Body of pancreas (tissue), 4 donors: ENCODE results near the gene EXT2. TPM values are rescaled to one million over a fixed set of nuclear protein-coding genes. Genes with fewer than 3 reads are reported as not detected.

Experiments used
- ATAC-seq: fragments of 150-250 bp; one replicate; pipeline ENCODE4 v1.9.1; 2016
- DNase-seq, 4 donors: peaks; one replicate each; pipeline ENCODE4 v3.0.0-alpha.2; 2019
- H3K27ac ChIP-seq, 4 donors: fragments of 200-600 bp; sonication (generic); 1 replicate in 3 of 4; 2 replicates in 1 of 4; pipeline versions ENCODE4 v1.5.1 to v1.6.1; 2016 to 2019; ENCODE audit warnings: mild to moderate bottlenecking in 1 of 4, mixed read lengths in 1 of 4, moderate library complexity in 1 of 4
- H3K27me3 ChIP-seq, 2 donors: fragments of 200-600 bp; sonication (generic); one replicate each; pipeline ENCODE4 v1.6.0; 2016; ENCODE audit warnings: mild to moderate bottlenecking in 1 of 2
- H3K36me3 ChIP-seq, 2 donors: fragments of 200-600 bp; sonication (generic); replicated peaks in 1 of 2; 2 replicates each; pipeline ENCODE4 v1.5.1; 2016; ENCODE audit warnings: low read depth in 2 of 2; ENCODE audit not compliant: insufficient read depth in 1 of 2
- H3K4me1 ChIP-seq: fragments of 200-600 bp; sonication (generic); one replicate; pipeline ENCODE4 v1.6.0; 2016
- H3K4me3 ChIP-seq, 2 donors: fragments of 200-600 bp; sonication (generic); 1 replicate in 1 of 2; 2 replicates in 1 of 2; pipeline ENCODE4 v1.5.1; 2016 to 2019
- H3K9me3 ChIP-seq, 3 donors: fragments of 200-600 bp; sonication (generic); 1 replicate in 2 of 3; 2 replicates in 1 of 3; pipeline ENCODE4 v1.5.1; 2016
- POLR2A ChIP-seq, 3 donors: fragments of 450-650 bp; IDR thresholded peaks; one replicate each; pipeline ENCODE4 v1.6.1; 2016; ENCODE audit warnings: antibody characterized with exemption in 3 of 3, mild to moderate bottlenecking in 2 of 3
- WGBS, 2 donors: methylation state at CpG; one replicate each; pipeline ENCODE4 v1.1.5; 2017; 5-methylcytosine and 5-hydroxymethylcytosine counted together
- intact Hi-C: fragments of 100-400 bp; cut with DNase I; formaldehyde crosslinking; loops from one replicate; pipeline ENCODE4 v1.15.1; 2023
- total RNA-seq, 2 donors: library from RNA; depleted of rRNA; stranded (reverse); fragments of >200 nt; gene quantifications; one replicate each; pipeline ENCODE4 v1.1.0, GENCODE V29; 2016
- TF ChIP-seq, protein P1 (sequence below), 7 experiments: fragments of 450-650 bp in 4 of 7; fragments of 200-600 bp in 3 of 7; sonication (generic) in 3 of 7; IDR thresholded peaks; one replicate each; pipeline ENCODE4 v1.5.1; 2016 to 2019; ENCODE audit warnings: antibody characterized with exemption in 7 of 7

EXT2 gene
- total RNA-seq, 2 donors from 2014 or later = 21.4 to 34.2 TPM

DNA sequence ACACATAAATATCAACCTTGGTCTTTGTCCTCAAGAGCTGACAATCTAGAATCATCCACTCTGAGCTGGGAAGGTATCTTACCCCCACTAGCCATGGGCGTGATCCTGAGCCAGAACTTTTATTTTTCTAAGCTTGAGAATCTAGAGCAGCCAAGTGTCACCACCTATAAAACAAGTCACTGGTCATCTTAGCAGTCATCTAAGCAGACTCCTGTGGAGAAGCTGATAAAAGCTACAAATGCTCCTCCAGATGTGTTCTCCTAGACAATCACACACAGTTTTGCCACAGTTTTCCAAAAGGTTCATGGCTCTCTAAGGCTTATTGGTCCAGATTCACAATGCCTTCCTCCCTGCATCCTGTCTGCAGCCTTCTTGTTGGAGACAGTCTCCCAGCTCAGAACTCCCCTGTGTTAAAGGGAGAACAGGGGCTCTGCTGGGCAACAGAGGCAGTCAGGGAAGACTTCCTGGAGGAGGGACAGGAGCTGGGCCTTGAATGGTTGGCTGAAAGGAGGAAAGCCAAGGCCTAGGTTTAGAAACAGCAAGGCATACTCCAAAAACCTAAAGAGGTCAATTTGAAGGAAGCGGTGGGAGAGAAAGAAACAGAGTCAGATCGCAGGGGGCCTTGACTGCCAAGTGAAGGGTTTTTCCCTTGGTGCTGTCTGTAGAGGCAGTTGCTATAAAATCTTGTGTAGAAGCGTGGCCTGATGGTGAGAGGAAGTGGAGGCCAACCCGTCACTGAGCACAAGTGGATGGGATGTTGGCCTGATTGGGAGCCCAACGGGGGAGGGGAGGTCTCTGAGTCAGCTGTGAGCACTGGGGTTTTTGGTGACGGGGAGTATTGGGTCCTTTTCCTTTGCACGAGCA is 172.5 kb downstream of the EXT2 start:
- no peak overlapping the region for H3K4me3 ChIP-seq

GRCh38 chr11:44268614-44269080 is 173.2 kb downstream of the EXT2 start:
- H3K4me3 ChIP-seq = no peak overlapping the region
- intact Hi-C loops = no loop called here
- no peak overlapping the region for H3K27ac ChIP-seq
- TF ChIP-seq, protein P1, sequence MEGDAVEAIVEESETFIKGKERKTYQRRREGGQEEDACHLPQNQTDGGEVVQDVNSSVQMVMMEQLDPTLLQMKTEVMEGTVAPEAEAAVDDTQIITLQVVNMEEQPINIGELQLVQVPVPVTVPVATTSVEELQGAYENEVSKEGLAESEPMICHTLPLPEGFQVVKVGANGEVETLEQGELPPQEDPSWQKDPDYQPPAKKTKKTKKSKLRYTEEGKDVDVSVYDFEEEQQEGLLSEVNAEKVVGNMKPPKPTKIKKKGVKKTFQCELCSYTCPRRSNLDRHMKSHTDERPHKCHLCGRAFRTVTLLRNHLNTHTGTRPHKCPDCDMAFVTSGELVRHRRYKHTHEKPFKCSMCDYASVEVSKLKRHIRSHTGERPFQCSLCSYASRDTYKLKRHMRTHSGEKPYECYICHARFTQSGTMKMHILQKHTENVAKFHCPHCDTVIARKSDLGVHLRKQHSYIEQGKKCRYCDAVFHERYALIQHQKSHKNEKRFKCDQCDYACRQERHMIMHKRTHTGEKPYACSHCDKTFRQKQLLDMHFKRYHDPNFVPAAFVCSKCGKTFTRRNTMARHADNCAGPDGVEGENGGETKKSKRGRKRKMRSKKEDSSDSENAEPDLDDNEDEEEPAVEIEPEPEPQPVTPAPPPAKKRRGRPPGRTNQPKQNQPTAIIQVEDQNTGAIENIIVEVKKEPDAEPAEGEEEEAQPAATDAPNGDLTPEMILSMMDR (IDR thresholded peaks at IDR 0.05) = no peak
- no peak for TF ChIP-seq POLR2A (IDR thresholded peaks at IDR 0.05)
- H3K27me3 ChIP-seq = no peaks in the 10 kb centered on the region
- WGBS, 2 donors = 71 to 81% methylated on average over 3 to 5 of the region's 5 CpGs
- ATAC-seq (no peak), DNase-seq (no peak)
- no peaks in the 10 kb centered on the region for H3K36me3 ChIP-seq
- H3K9me3 ChIP-seq = no peaks in the 10 kb centered on the region
- peaks cover 6% of the 10 kb centered on the region for H3K4me1 ChIP-seq

More for the DNA sequence above, 172.5 kb downstream of the EXT2 start:
- intact Hi-C loops = no loop called here
- TF ChIP-seq POLR2A (IDR thresholded peaks at IDR 0.05) = no peak
- TF ChIP-seq, protein P1 (IDR thresholded peaks at IDR 0.05) = no peak
- DNase-seq = no peak
- no peak for ATAC-seq
- no peaks in the 10 kb centered on the region for H3K27me3 ChIP-seq
- WGBS, 2 donors = 74 to 79% methylated on average over 8 of the region's 8 CpGs
- H3K36me3 ChIP-seq = no peaks in the 10 kb centered on the region
- H3K9me3 ChIP-seq = no peaks in the 10 kb centered on the region
- no peak overlapping the region for H3K27ac ChIP-seq
- peaks cover 1% of the 10 kb centered on the region for H3K4me1 ChIP-seq

DNA sequence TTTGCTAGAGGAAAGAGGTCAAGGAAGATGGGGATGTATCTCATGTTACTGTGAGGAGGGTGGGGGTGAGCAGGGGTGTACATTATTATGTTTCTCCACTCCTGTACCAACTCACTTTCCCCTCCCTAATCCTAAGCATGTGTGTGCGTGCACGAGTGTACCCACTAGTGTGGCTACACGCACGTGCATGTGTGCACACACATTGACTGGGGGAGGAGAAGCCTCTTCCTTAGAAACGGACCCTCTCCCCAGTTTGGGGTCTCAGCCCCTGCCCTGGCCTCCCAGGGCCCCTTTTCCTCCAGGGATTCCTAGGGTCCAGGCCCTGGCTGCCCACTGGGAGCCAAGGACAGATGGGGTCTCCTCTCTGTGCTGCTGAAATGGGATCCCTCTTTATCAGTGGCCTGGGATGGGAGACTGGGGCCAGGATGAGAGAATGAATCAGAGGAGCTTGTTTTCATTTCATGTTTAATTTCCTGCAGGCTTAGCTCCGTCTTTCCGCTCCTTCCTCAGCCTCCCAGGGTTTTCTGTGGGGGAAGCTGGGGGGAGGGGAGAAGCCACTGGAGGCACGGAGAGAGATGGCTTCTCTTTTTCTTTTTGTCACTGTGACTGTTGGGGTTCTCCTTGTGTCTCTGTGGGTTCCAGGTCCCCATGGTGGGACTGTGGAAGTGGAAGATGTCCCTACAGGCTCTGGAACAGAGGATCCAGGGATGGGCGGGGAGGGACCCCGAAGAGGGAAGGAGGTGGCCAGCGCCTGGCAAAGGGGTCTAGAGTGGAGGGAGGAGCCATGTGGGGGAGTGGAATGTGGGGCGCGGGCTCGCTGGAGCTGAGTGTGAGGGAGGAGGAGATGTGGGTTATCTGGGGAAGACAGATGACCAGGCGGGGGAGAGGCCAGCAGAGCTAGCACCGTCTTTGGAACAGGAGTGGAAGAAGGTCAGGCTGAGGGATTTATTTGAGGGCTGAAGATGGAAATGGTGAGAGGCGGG is 174.2 kb downstream of the EXT2 start:
- TF ChIP-seq, protein P1 (IDR thresholded peaks at IDR 0.05) = no peak
- no peak for TF ChIP-seq POLR2A (IDR thresholded peaks at IDR 0.05)
- DNase-seq = no peak
- Histone ChIP-seq H3K36me3 (no peaks in the 10 kb centered on the region), H3K4me3 (no peak overlapping the region), H3K9me3 (no peaks in the 10 kb centered on the region), H3K4me1 (peaks cover 6% of the 10 kb centered on the region), H3K27me3 (no peaks in the 10 kb centered on the region), H3K27ac (no peak overlapping the region)
- WGBS, 2 donors = 74 to 77% methylated on average over 17 of the region's 17 CpGs
- no peak for ATAC-seq
- intact Hi-C loops = no loop called here

DNA sequence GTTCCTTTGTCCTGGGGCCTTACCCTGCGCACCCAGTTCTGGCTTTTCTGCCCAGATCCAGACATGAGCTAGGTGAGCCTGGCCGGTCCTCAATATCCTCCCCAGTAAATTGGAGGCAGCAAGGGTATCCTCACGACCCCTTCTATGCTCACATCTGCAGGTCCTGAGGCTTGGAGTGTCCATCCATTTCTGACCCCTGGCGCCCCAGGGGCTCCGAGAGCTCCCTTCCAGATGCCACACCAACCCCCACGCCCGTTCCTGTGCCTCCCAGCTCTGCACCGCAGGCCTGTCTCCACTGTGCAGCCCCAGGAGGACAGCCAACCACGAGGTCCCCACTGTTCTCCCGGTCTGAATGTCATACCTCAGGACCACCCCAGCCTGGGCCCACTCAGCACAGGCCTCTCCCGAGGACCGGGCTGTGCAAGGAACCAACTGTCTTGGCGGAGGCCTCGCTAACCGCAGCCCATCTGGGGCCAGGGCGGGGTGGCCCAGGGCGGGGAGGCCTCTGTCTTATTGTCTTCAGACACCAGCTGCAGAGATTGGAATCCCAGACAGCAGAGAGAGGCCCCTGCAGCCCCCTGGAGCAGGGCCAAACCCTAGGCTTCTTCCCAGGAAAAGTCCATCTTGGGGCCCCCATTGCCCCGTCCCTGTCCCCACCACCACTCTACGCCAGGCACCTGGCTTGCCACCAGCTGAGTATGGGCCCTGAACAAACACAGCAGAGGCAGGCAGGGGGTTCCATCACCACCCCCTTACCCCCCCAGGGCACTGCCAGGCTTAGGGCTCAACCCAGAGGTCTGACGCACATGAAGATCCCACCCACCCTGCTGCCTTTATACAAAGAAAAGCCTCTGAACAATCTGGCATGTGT is 175.2 kb downstream of the EXT2 start:
- Histone ChIP-seq H3K27ac (no peak overlapping the region), H3K4me3 (no peak overlapping the region), H3K36me3 (no peaks in the 10 kb centered on the region), H3K27me3 (no peaks in the 10 kb centered on the region), H3K4me1 (peaks cover 6% of the 10 kb centered on the region), H3K9me3 (no peaks in the 10 kb centered on the region)
- ATAC-seq (no peak), DNase-seq (no peak)
- TF ChIP-seq POLR2A (IDR thresholded peaks at IDR 0.05) = no peak
- TF ChIP-seq, protein P1 (IDR thresholded peaks at IDR 0.05) = no peak
- intact Hi-C loops = no loop called here
- WGBS, 2 donors = 89 to 91% methylated on average over 16 to 20 of the region's 20 CpGs
